Osteoblast (primary cell): ENCODE measurements around the gene AEN. TPM values are rescaled to one million over a fixed set of nuclear protein-coding genes. Genes with fewer than 3 reads are reported as not detected.
A peak's percentile ranks its signal among the peaks of the same experiment; 100 is the strongest.

Source experiments
- DNase-seq: peaks from one replicate; pipeline ENCODE4 v3.0.0; 2011; ENCODE audit warnings: low spot score, mixed read lengths; ENCODE audit not compliant: insufficient read length; ENCODE audit errors: missing footprints
- H2AFZ ChIP-seq: 2 replicates; pipeline ENCODE4 v1.6.0; 2011; ENCODE audit warnings: mild to moderate bottlenecking, low read length
- H3K27ac ChIP-seq: 2 replicates; pipeline ENCODE4 v1.5.1; 2011; ENCODE audit warnings: mild to moderate bottlenecking, low read depth, low read length, moderate library complexity
- H3K27me3 ChIP-seq: 2 replicates; pipeline ENCODE4 v1.6.0; 2012; ENCODE audit warnings: mild to moderate bottlenecking, control low read depth, inconsistent platforms, low read length, moderate library complexity; ENCODE audit not compliant: insufficient read depth
- H3K36me3 ChIP-seq: 2 replicates; pipeline ENCODE4 v1.5.1; 2011; ENCODE audit warnings: mild to moderate bottlenecking, low read length, control low read depth, moderate library complexity; ENCODE audit not compliant: insufficient read depth
- H3K4me1 ChIP-seq: 2 replicates; pipeline ENCODE4 v1.5.1; 2011; ENCODE audit warnings: mild to moderate bottlenecking, low read length, control low read depth, moderate library complexity; ENCODE audit not compliant: insufficient read depth
- H3K4me2 ChIP-seq: 2 replicates; pipeline ENCODE4 v1.6.0; 2011; ENCODE audit warnings: mild to moderate bottlenecking, low read length; ENCODE audit not compliant: insufficient read depth
- H3K4me3 ChIP-seq: fragments of 200-600 bp; sonication (generic); 3 replicates; pipeline ENCODE4 v1.5.1; 2012; ENCODE audit warnings: mild to moderate bottlenecking, low read length, inconsistent platforms; ENCODE audit not compliant: insufficient read depth
- H3K79me2 ChIP-seq: 2 replicates; pipeline ENCODE4 v1.6.0; 2012; ENCODE audit warnings: mild to moderate bottlenecking, low read length, control low read depth, inconsistent platforms; ENCODE audit not compliant: insufficient read depth
- H3K9me3 ChIP-seq: 2 replicates; pipeline ENCODE4 v1.5.1; 2011; ENCODE audit warnings: low read depth, low read length, control low read depth
- H4K20me1 ChIP-seq: 2 replicates; pipeline ENCODE4 v1.6.0; 2012; ENCODE audit warnings: mild to moderate bottlenecking, low read length, control low read depth; ENCODE audit not compliant: insufficient read depth
- total RNA-seq: library from RNA; depleted of rRNA; stranded (reverse); fragments of >200 nt; gene quantifications from 2 replicates; pipeline ENCODE4 v1.2.3, GENCODE V29; 2012
- TF ChIP-seq, protein P1 (sequence below): IDR thresholded peaks from 2 replicates; pipeline ENCODE4 v1.5.1; 2011; ENCODE audit warnings: mild to moderate bottlenecking, low read depth, low read length, moderate library complexity; ENCODE audit errors: extremely low read depth

The AEN gene
- total RNA-seq, 1 donor = 46.3 TPM

DNA sequence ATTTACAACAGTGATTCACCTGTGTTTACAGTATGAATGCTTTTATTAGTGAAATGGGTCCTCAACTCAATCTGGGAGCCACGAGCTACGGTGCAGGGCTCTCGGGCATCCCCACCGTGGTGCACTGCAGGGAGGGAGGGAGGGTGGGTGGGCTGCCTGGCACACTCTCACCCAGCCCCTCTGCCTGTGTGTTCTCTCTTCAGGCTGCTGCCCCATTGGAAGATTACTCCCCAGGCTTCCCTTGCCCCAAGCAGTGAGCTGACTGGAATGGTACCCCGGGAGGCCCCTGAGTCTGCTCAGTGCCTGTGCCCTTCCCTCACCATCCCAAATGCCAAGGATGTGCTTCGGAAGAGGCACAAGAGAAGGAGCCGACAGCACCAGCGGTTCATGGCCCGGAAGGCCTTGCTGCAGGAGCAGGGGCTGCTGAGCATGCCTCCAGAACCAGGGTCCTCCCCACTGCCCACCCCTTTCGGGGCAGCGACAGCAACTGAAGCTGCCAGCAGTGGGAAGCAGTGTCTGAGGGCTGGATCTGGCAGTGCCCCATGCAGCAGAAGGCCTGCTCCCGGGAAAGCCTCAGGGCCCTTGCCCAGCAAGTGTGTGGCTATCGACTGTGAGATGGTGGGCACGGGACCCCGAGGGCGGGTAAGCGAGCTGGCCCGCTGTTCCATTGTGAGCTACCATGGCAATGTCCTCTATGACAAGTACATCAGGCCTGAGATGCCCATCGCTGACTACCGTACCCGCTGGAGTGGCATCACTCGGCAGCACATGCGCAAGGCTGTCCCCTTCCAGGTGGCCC is 5.0 kb downstream of the AEN start:
- Histone ChIP-seq H3K4me3 (no peak overlapping the region), H3K9me3 (no peaks in the 10 kb centered on the region), H3K27ac (no peak overlapping the region), H4K20me1 (peaks cover 86% of the 10 kb centered on the region), H3K79me2 (peaks cover 100% of the 10 kb centered on the region), H3K4me2 (no peak overlapping the region), H3K27me3 (no peaks in the 10 kb centered on the region), H3K36me3 (peaks cover 68% of the 10 kb centered on the region), H3K4me1 (peaks cover 36% of the 10 kb centered on the region), H2AFZ (no peak overlapping the region)
- TF ChIP-seq, protein P1, sequence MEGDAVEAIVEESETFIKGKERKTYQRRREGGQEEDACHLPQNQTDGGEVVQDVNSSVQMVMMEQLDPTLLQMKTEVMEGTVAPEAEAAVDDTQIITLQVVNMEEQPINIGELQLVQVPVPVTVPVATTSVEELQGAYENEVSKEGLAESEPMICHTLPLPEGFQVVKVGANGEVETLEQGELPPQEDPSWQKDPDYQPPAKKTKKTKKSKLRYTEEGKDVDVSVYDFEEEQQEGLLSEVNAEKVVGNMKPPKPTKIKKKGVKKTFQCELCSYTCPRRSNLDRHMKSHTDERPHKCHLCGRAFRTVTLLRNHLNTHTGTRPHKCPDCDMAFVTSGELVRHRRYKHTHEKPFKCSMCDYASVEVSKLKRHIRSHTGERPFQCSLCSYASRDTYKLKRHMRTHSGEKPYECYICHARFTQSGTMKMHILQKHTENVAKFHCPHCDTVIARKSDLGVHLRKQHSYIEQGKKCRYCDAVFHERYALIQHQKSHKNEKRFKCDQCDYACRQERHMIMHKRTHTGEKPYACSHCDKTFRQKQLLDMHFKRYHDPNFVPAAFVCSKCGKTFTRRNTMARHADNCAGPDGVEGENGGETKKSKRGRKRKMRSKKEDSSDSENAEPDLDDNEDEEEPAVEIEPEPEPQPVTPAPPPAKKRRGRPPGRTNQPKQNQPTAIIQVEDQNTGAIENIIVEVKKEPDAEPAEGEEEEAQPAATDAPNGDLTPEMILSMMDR = no peak
- DNase-seq = no peak

DNA sequence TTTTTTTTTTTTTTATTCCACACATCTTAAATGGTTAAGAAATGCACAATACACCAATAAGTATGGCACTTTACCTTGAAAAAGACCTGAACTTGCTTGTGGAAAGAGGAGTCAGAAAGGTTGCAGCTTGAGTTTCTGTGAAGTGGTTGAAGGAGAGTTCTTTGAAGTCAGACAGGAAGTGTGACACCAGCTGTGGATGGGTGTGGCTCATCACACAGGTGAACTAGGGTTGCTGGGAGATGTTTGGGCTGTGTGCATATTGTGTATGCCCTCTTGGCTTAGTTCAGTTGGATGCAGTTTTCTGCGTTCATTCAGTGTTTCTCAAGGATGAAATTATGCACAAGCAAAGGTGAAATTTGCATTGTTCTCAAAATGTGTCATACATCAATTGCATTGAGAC is 6.3 kb downstream of the AEN start:
- Histone ChIP-seq H3K36me3 (peaks cover 81% of the 10 kb centered on the region), H3K79me2 (peaks cover 100% of the 10 kb centered on the region), H2AFZ (no peak overlapping the region), H3K4me3 (no peak overlapping the region), H3K27me3 (no peaks in the 10 kb centered on the region), H3K9me3 (no peaks in the 10 kb centered on the region), H3K4me2 (no peak overlapping the region), H3K4me1 (peaks cover 32% of the 10 kb centered on the region), H3K27ac (no peak overlapping the region), H4K20me1 (peaks cover 86% of the 10 kb centered on the region)
- no peak for DNase-seq
- TF ChIP-seq, protein P1 = no peak

DNA sequence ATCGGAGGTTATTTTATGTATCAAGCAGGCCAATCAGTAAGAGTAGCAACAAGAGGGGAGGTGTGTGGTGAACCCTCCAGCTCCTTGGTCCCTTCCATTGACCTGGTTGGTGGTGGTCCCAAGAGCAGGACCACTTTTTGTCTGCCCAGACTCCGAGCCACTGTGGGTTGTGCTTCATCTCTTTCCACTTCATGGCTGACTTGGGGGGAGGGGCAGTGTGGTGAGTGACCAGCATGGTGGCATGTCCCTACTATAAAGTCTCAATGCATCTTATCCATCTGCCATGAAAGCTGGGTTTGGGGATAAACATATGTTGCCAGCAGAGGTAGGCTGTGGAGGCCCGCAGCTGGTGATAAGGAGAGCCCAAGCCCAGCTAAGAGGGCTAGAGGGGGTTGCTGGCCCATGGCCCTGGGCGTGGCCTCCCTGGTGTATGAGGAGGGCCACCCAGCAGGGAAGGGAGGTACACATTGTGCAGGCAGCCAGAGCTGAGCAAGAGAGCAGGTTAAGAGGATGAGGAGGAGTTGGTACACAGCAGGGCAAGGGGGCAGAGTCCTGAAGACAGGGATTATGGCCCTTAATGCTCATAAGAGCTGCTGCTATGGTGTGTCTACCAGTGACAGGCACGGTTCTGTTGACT is 7.0 kb downstream of the AEN start:
- H3K27ac ChIP-seq = no peak overlapping the region
- H2AFZ ChIP-seq = no peak overlapping the region
- TF ChIP-seq, protein P1 = no peak
- H3K36me3 ChIP-seq = peaks cover 86% of the 10 kb centered on the region
- H3K27me3 ChIP-seq = no peaks in the 10 kb centered on the region
- H3K4me3 ChIP-seq = no peak overlapping the region
- peaks cover 80% of the 10 kb centered on the region for H4K20me1 ChIP-seq
- H3K9me3 ChIP-seq = no peaks in the 10 kb centered on the region
- peaks cover 96% of the 10 kb centered on the region for H3K79me2 ChIP-seq
- no peak overlapping the region for H3K4me2 ChIP-seq
- peaks cover 25% of the 10 kb centered on the region for H3K4me1 ChIP-seq
- DNase-seq = peak; percentile 31

DNA sequence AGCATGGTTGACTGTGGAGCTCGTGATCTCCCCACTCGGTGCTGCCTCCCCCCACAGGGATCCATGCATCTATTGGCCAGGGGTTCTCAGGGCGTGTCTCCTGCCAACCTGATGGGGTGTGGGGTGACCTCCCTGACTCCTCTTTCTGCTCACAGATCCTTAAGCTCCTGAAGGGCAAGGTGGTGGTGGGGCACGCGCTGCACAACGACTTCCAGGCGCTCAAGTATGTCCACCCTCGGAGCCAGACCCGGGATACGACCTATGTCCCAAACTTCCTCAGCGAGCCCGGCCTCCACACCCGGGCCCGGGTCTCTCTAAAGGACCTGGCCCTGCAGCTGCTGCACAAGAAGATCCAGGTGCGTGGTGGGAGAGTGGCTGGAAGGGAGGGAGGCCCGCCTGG is 7.9 kb downstream of the AEN start:
- Histone ChIP-seq H3K27me3 (no peaks in the 10 kb centered on the region), H3K4me2 (no peak overlapping the region), H3K36me3 (peaks cover 86% of the 10 kb centered on the region), H3K27ac (no peak overlapping the region), H3K79me2 (peaks cover 87% of the 10 kb centered on the region), H4K20me1 (peaks cover 71% of the 10 kb centered on the region), H3K9me3 (no peaks in the 10 kb centered on the region), H3K4me3 (no peak overlapping the region), H2AFZ (no peak overlapping the region), H3K4me1 (peaks cover 16% of the 10 kb centered on the region)
- TF ChIP-seq, protein P1 = no peak
- no peak for DNase-seq
